ENCODE data around the gene SYNGAP1. TPM values are rescaled to one million over a fixed set of nuclear protein-coding genes. Genes with fewer than 3 reads are reported as not detected.

SYNGAP1 gene
- total and polyA plus RNA-seq, 8 donors: 0.58 to 78.8 (median 5.1) TPM

- H3K9me3 ChIP-seq: no peaks in the 10 kb centered on the region
- H3K36me3 ChIP-seq: no peaks in the 10 kb centered on the region
- no peaks in the 10 kb centered on the region for H3K27me3 ChIP-seq
- H3K4me3 ChIP-seq: no peak overlapping the region
- no peak for TF ChIP-seq POLR2AphosphoS5 (IDR thresholded peaks at IDR 0.05)
- TF ChIP-seq EP300 (IDR thresholded peaks at IDR 0.05): no peak
- no peak for TF ChIP-seq CTCF (IDR thresholded peaks at IDR 0.05)
- no peak for TF ChIP-seq POLR2A (IDR thresholded peaks at IDR 0.05)
- intact Hi-C loops (cut with DNase I; ENCODE audit: low total_unique reads): no loop called here
- 67 to 76% (median 73%) methylated on average over 9 to 10 of the region's 10 CpGs for WGBS, 5 donors
- H3K4me1 ChIP-seq: peaks cover 0 to 9% (median 0%) of the 10 kb centered on the region in 4 donors
- no peak overlapping the region for H3K27ac ChIP-seq
- DNase-seq: no peak
Observed at GRCh38 chr6:33383427-33384185, 36.3 kb upstream of the SYNGAP1 start.

GRCh38 chr6:33384581-33385020 lies 35.3 kb upstream of the SYNGAP1 start:
- TF ChIP-seq EP300 (IDR thresholded peaks at IDR 0.05) (no peak), POLR2A (IDR thresholded peaks at IDR 0.05) (no peak), POLR2AphosphoS5 (IDR thresholded peaks at IDR 0.05) (no peak), CTCF (IDR thresholded peaks at IDR 0.05) (no peak)
- no peaks in the 10 kb centered on the region for H3K36me3 ChIP-seq
- no peak overlapping the region for H3K27ac ChIP-seq
- DNase-seq: peak in 1 of 2 donors; percentile 19
- WGBS, 5 donors: 28 to 39% (median 31%) methylated on average over 4 of the region's 4 CpGs
- H3K9me3 ChIP-seq: no peaks in the 10 kb centered on the region
- H3K27me3 ChIP-seq: no peaks in the 10 kb centered on the region
- H3K4me1 ChIP-seq: peaks cover 0 to 9% (median 0%) of the 10 kb centered on the region in 4 donors
- intact Hi-C loops (cut with DNase I; ENCODE audit: low total_unique reads): no loop called here
- no peak overlapping the region for H3K4me3 ChIP-seq

DNA sequence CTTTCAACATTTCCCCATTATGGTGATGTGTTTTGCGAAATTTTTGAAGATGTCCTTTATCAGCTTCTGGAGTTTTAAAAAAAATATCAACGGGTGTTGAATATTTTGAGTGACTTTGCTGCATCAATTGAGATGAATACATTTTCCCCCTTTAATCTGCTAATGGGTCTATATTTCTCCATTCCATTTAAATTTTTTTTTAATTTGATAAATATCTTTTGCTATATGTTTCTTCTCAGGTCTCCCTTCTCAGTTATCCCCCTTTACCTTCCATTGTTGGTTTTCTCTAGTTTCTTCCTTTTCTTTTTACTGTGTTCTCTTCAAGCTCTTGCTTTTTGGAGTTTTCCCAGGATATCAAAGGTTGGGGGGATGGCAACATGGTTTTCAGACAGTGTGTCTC lies 29.7 kb upstream of the SYNGAP1 start:
- no peaks in the 10 kb centered on the region for H3K27me3 ChIP-seq
- no peak overlapping the region for H3K4me3 ChIP-seq
- no peaks in the 10 kb centered on the region for H3K9me3 ChIP-seq
- no peak for TF ChIP-seq CTCF (IDR thresholded peaks at IDR 0.05)
- TF ChIP-seq EP300 (IDR thresholded peaks at IDR 0.05): no peak
- TF ChIP-seq POLR2AphosphoS5 (IDR thresholded peaks at IDR 0.05): no peak
- TF ChIP-seq POLR2A (IDR thresholded peaks at IDR 0.05): no peak
- H3K27ac ChIP-seq: peak overlapping the region in 2 of 5 donors; percentile 91 to 93
- DNase-seq: no peak
- intact Hi-C loops (cut with DNase I; ENCODE audit: low total_unique reads): no loop called here
- H3K36me3 ChIP-seq: no peaks in the 10 kb centered on the region
- H3K4me1 ChIP-seq: peaks cover 6 to 31% (median 16%) of the 10 kb centered on the region in 4 donors
- WGBS, 5 donors: 86 to 100% (median 88%) methylated on average over 2 of the region's 2 CpGs

DNA sequence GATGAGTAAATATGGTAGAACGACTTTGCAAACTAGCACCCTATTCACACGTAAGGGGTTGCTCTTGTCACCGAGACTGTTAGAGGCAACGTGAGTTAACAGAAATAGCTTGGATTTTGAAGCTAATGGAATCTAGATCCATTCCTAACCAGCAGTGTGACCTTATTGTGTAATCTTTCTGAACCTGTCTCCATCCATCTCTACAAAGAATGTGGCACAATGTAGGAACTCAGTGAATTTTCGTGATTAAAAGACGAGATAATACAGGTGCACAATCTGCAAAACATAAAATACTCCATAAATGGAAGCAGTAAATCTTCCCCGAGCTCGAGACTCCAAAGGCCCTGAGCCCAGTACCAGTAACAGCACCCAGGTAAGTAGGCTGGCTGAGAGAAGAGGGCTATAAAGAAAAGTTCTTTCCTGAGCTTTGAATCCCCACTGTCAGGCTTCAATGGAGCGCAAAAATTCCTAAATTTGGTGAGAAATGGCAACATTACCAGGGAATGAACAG lies 29.0 kb upstream of the SYNGAP1 start:
- H3K27ac ChIP-seq: peak overlapping the region; percentile 78 to 94 (median 91)
- H3K36me3 ChIP-seq: no peaks in the 10 kb centered on the region
- DNase-seq: no peak
- no peaks in the 10 kb centered on the region for H3K9me3 ChIP-seq
- 77 to 84% (median 79%) methylated on average over 9 of the region's 9 CpGs for WGBS, 5 donors
- TF ChIP-seq CTCF (IDR thresholded peaks at IDR 0.05) (no peak), POLR2AphosphoS5 (IDR thresholded peaks at IDR 0.05) (no peak), POLR2A (IDR thresholded peaks at IDR 0.05) (no peak), EP300 (IDR thresholded peaks at IDR 0.05) (no peak)
- peaks cover 6 to 31% (median 16%) of the 10 kb centered on the region in 4 donors for H3K4me1 ChIP-seq
- H3K4me3 ChIP-seq: peak overlapping the region in 3 of 4 donors; percentile 27 to 75 (median 60)
- H3K27me3 ChIP-seq: no peaks in the 10 kb centered on the region
- intact Hi-C loops (cut with DNase I; ENCODE audit: low total_unique reads): no loop called here

Measured in stomach (tissue), 9 donors.